Stimulated activated CD4-positive, alpha-beta T cell treated with anti-CD3 and anti-CD28 coated beads, Interleukin-4, amount 100 ng/mL, for 4 hours (primary cell): ENCODE data around the gene DEFB113.
"Not testable (repeated sequence)": the region's sequence is repeated elsewhere in the genome, so short reads cannot be mapped to it uniquely, and the experiment has no call there.

Experiments used
- DNase-seq, 2 experiments: peaks; one replicate each; pipeline ENCODE4 v3.0.0-alpha.2; 2020

Gene DEFB113

GRCh38 chr6:49969605-49970004 is at the start of gene DEFB113:
DEFB113 (minus strand) TSS chr6:49969625; CDS start chr6:49969625, 0 bp downstream.
- no peak for DNase-seq

- no peak for DNase-seq
Observed at GRCh38 chr6:50007819-50008218, 38.4 kb upstream of the DEFB113 start.

- DNase-seq = no peak
Observed at GRCh38 chr6:50003139-50003538, 33.7 kb upstream of the DEFB113 start.

GRCh38 chr6:49995278-49995677 is 25.9 kb upstream of the DEFB113 start:
- DNase-seq = no peak

GRCh38 chr6:49988900-49989299 is 19.5 kb upstream of the DEFB113 start:
- DNase-seq = no peak

- DNase-seq = no peak
Observed at GRCh38 chr6:49987749-49988148, 18.3 kb upstream of the DEFB113 start.

- DNase-seq = no peak
Observed at GRCh38 chr6:49986551-49986950, 17.1 kb upstream of the DEFB113 start.

- no peak for DNase-seq
Observed at GRCh38 chr6:49982046-49982445, 12.6 kb upstream of the DEFB113 start.

- no peak for DNase-seq
Observed at GRCh38 chr6:49980898-49981297, 11.5 kb upstream of the DEFB113 start.

GRCh38 chr6:49979584-49979983 is 10.2 kb upstream of the DEFB113 start:
- no peak for DNase-seq

- DNase-seq = no peak
Observed at GRCh38 chr6:49978332-49979226, 9.2 kb upstream of the DEFB113 start.

- no peak for DNase-seq
Observed at GRCh38 chr6:49966823-49967222, 2.6 kb downstream of the DEFB113 start.

- no peak for DNase-seq
Observed at GRCh38 chr6:49966334-49966733, 3.1 kb downstream of the DEFB113 start.

- no peak for DNase-seq
Observed at GRCh38 chr6:49964064-49964463, 5.4 kb downstream of the DEFB113 start, which contains the start of gene DEFB114. DEFB114 (minus strand) TSS chr6:49964164; CDS start chr6:49964105, 59 bp downstream.

- DNase-seq = no peak
Observed at GRCh38 chr6:49958180-49958579, 11.2 kb downstream of the DEFB113 start.

GRCh38 chr6:49955847-49956246 is 13.6 kb downstream of the DEFB113 start:
- DNase-seq = no peak

GRCh38 chr6:49951926-49952325 is 17.5 kb downstream of the DEFB113 start:
- DNase-seq = no peak

GRCh38 chr6:49950415-49950751 is 19.0 kb downstream of the DEFB113 start:
- DNase-seq = no peak

GRCh38 chr6:49949062-49949461 is 20.4 kb downstream of the DEFB113 start:
- DNase-seq = no peak

GRCh38 chr6:49946835-49947234 is 22.6 kb downstream of the DEFB113 start:
- no peak for DNase-seq

GRCh38 chr6:49944068-49944467 is 25.4 kb downstream of the DEFB113 start:
- not testable (repeated sequence) for DNase-seq

GRCh38 chr6:49939993-49940498 is 29.4 kb downstream of the DEFB113 start:
- DNase-seq = no peak

GRCh38 chr6:49937811-49938210 is 31.6 kb downstream of the DEFB113 start:
- DNase-seq = no peak

GRCh38 chr6:49937017-49937416 is 32.4 kb downstream of the DEFB113 start:
- DNase-seq = no peak

- DNase-seq = no peak
Observed at GRCh38 chr6:49935387-49935786, 34.0 kb downstream of the DEFB113 start.
